Raji (cell line): ENCODE data around the gene COL5A1.

Experiments used
- POLR2A ChIP-seq: IDR thresholded peaks from 2 replicates; pipeline ENCODE4 v1.6.1; 2011; ENCODE audit warnings: low read depth, low read length, control low read depth; ENCODE audit not compliant: insufficient read depth

COL5A1 gene

DNA sequence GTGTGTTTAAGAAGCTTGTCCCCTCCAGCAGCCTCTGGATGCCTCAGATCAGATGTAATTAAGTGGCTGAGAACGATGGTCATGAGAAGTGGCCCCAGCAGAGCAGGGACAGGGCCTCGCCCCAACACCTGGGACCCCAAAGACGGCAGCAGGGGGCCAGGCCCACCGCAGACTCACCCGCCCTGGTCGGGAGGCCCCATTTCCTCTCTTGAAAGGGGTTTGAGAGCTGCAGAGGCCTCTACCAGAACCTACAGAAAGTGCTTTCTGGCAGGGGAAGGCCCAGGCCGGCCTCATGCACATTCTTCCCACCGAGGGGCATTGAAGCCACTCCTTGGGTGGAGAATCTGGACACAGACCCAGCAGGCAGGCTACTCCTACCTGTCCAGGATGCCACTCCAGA lies 153.8 kb downstream of the COL5A1 start:
- no peak for TF ChIP-seq POLR2A

DNA sequence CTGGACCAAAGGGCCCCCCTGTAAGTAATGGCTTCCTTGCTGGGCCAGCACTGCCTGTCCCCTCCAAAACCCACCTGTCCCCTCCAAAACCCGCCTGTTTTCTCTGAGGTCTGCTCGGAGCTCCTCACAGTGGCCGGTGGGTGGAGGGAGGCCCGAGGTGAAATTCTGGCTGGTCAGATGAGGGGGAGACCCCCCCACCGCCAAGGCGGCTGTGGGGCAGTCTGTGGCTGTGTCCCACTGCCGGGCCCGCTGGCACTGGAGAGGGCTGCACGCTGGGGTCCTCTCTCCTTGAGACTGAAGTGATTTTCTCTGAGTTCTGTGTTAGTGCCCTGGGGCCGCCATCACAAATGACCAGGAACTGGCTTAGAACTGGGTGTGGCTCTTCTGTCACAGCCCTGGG lies 155.3 kb downstream of the COL5A1 start:
- TF ChIP-seq POLR2A = no peak

DNA sequence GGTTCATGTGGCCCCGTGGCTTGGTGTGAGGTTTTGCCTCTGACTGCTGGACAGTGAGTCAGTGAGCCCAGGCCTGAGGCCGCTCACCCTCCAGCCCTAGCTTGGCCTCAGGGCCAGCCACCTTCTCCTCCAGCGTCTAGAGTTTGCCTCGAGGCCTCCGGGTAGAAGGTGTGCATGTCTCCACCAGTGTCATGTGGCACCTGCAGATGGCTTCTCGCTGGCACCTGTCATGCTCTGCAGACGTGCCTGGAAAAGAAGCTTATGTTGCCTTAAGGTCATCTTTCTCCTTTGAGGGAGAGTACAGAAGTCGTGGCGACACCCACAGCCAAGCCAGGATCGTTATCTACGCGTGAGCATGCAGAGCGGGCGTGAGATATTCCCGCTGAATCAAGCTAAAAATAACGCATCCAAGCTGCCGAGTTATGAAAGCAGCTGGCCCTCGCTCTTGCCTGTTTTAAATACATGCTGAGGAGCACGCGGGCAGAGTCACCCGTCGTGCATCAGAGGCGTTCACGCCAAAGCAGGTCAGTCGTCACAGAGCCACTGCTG lies 159.3 kb downstream of the COL5A1 start:
- no peak for TF ChIP-seq POLR2A

- no peak for TF ChIP-seq POLR2A
Observed at GRCh38 chr9:134802216-134802795, 160.7 kb downstream of the COL5A1 start.

GRCh38 chr9:134804871-134805270 lies 163.3 kb downstream of the COL5A1 start:
- no peak for TF ChIP-seq POLR2A

DNA sequence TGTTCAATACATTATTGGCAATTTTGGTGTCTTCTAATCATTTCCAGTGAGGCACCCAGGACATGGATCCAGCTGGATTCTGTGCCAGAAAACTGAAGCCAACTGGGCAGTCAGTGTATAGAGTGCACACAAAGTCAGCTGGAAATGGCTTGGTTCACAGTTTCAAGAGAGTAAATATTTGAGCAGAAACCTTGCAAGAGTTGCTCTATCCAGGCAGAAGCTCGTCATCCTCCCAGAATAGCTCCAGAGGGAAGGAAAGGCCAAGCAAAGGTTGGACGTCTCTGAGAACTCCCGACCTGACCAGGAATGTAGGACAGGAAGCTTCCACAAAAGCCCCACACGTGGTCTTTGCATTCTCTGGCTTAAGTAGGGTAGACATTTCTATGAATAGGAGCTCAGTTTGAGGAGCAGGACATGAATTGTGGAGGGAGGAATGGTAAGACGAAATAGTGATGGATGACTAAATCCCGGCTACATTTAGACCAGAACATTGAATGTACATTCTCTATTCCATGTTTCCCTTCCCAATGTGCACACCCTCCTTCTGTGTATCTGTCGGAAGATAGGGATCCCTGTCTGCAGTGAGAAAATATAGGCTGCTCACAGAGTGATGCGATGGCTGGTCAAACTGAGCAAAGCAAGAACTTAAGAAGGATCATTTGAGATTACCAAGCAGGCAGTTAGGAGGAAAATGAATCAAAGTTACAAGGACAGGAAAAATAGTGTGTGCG lies 166.3 kb downstream of the COL5A1 start:
- no peak for TF ChIP-seq POLR2A

DNA sequence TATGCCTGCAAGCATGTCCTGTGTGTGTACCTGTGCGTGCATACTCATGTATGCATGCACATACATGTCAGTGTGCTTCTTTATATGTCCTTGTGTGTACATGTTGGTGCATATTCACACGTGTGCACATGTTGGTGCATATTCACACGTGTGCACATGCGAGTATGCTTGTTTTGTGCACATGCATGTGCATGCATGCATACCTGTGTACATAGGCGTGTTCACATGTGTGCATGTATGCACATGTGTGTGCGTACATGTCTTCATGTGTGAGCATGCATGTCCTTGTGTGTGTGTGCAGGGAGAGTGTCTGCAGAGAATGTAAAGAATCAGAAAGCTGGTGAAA lies 166.8 kb downstream of the COL5A1 start:
- no peak for TF ChIP-seq POLR2A

DNA sequence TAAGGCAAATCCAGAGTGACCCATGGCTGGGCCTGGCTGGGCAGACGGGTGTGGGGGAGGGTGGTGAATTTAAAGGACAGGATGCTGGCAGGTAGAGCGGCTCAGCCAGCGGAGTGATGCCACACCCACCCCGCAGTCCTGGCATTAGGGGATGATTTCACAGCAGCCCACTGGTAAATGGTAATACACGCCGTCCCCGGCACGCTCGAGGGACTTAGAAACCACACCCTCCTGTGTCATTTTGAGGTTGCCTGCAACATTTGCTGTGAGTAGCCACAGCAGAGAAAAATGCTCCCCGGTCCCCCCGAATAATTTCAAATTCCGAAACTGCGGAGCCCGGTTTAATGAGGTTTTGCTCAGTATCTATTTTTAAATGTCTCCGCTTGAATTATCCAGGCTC lies 167.7 kb downstream of the COL5A1 start:
- TF ChIP-seq POLR2A = no peak

GRCh38 chr9:134809826-134810225 lies 168.2 kb downstream of the COL5A1 start:
- no peak for TF ChIP-seq POLR2A

GRCh38 chr9:134811079-134811672 lies 169.6 kb downstream of the COL5A1 start:
- TF ChIP-seq POLR2A = no peak

GRCh38 chr9:134811673-134812342 lies 170.2 kb downstream of the COL5A1 start:
- TF ChIP-seq POLR2A = no peak

GRCh38 chr9:134812343-134812673 lies 170.7 kb downstream of the COL5A1 start:
- TF ChIP-seq POLR2A = no peak

DNA sequence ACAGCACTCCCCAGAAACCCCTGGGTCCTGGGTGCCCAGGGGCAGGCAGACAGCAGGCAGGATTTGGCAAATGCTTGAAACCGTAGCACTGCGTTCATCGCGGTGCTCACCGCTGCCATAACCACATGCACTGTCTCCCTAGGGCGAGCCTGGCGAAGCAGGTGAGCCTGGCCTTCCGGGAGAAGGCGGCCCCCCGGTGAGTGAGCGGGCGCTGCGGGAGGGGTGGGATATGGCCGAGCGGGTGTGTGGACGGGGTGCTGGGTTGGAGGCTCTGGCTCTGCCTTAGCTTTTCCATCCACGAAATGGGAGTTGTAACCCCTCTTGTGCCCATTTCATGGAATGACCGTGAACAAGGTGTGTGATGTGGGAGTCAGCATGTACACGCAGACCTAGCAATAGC lies 172.2 kb downstream of the COL5A1 start:
- TF ChIP-seq POLR2A = no peak

DNA sequence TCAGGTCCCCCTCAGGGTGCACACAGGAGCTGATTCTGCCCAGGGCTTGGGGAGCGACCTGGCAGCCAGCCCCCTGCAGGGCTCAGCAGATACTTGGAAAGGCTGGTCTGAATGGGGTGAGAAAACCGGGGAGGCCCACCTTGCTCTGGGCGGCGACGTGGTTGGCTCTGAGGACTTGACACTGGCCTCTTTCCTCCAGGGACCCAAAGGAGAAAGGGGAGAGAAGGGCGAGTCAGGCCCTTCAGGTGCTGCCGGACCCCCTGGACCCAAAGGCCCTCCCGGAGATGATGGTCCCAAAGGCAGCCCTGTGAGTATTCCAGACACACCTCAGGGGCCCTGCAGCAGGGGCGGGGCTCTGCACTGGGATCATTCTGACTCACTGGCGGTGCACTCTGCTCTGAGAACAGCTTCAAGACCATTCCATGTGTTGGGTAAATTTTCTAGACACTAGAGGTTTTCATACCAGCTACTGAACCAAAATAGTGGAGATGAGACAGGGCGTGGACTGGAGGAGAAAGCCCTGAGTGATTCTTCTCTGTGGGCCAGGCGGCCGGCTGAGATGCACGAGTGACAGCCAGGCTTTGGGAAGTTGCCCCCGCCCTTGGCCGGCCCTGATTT lies 173.1 kb downstream of the COL5A1 start:
- TF ChIP-seq POLR2A = no peak

- TF ChIP-seq POLR2A = no peak
Observed at GRCh38 chr9:134815435-134816214, 174.0 kb downstream of the COL5A1 start.
